Karpas-422 (cell line): ENCODE measurements around the gene ANKS1A. TPM values are rescaled to one million over a fixed set of nuclear protein-coding genes. Genes with fewer than 3 reads are reported as not detected.

ENCODE experiments used
- DNase-seq: peaks from one replicate; pipeline ENCODE4 v3.0.0-alpha.2; 2015
- H2AFZ ChIP-seq: fragments of 200-600 bp; sonication (generic); 2 replicates; pipeline ENCODE4 v1.6.1; 2014; ENCODE audit warnings: antibody characterized with exemption, low read length, mixed read lengths
- H3K27ac ChIP-seq: fragments of 200-600 bp; sonication (generic); 2 replicates; pipeline ENCODE4 v1.5.1; 2014; ENCODE audit warnings: mild to moderate bottlenecking, low read length, moderate library complexity
- H3K27me3 ChIP-seq: fragments of 200-600 bp; sonication (generic); 2 replicates; pipeline ENCODE4 v1.6.1; 2014; ENCODE audit warnings: low read length, mixed read lengths
- H3K36me3 ChIP-seq: fragments of 200-600 bp; sonication (generic); 2 replicates; pipeline ENCODE4 v1.6.1; 2014; ENCODE audit warnings: low read length, mixed read lengths; ENCODE audit not compliant: insufficient read depth
- H3K4me1 ChIP-seq: fragments of 200-600 bp; sonication (generic); 2 replicates; pipeline ENCODE4 v1.6.1; 2014; ENCODE audit warnings: mild to moderate bottlenecking, low read length, mixed read lengths
- H3K4me2 ChIP-seq: fragments of 200-600 bp; sonication (generic); 2 replicates; pipeline ENCODE4 v1.6.1; 2014; ENCODE audit warnings: low read length, low read depth, mild to moderate bottlenecking; ENCODE audit not compliant: poor library complexity, severe bottlenecking
- H3K4me3 ChIP-seq: fragments of 200-600 bp; sonication (generic); 2 replicates; pipeline ENCODE4 v1.5.1; 2014; ENCODE audit warnings: mild to moderate bottlenecking, antibody characterized with exemption, low read length, mixed read lengths
- H3K79me2 ChIP-seq: fragments of 200-600 bp; sonication (generic); 2 replicates; pipeline ENCODE4 v1.6.1; 2014; ENCODE audit warnings: mild to moderate bottlenecking, low read length, mixed read lengths
- H3K9ac ChIP-seq: fragments of 200-600 bp; sonication (generic); 2 replicates; pipeline ENCODE4 v1.6.0; 2014; ENCODE audit warnings: low read length
- H3K9me2 ChIP-seq: fragments of 200-600 bp; sonication (generic), shearing (Covaris generic); replicated peaks from 2 replicates; pipeline ENCODE4 v1.6.0; 2014; ENCODE audit warnings: mild to moderate bottlenecking, low read length, moderate library complexity; ENCODE audit not compliant: insufficient read depth
- H3K9me3 ChIP-seq: fragments of 300-700, 200-600 bp; sonication (generic); 2 replicates; pipeline ENCODE4 v1.6.1; 2014; ENCODE audit warnings: low read length, mixed read lengths
- H4K20me1 ChIP-seq: fragments of 200-600 bp; sonication (generic); 2 replicates; pipeline ENCODE4 v1.6.1; 2014; ENCODE audit warnings: mild to moderate bottlenecking, antibody characterized with exemption, low read length, low read depth; ENCODE audit not compliant: insufficient read depth
- total RNA-seq: library from RNA; depleted of rRNA; stranded (reverse); fragments of >200 nt; shearing (Covaris generic); gene quantifications from 2 replicates; pipeline ENCODE4 v1.2.3, GENCODE V29; 2014; ENCODE audit warnings: low replicate concordance

Gene ANKS1A
- total RNA-seq, 1 experiment from 2014 or later: 7.0 TPM

DNA sequence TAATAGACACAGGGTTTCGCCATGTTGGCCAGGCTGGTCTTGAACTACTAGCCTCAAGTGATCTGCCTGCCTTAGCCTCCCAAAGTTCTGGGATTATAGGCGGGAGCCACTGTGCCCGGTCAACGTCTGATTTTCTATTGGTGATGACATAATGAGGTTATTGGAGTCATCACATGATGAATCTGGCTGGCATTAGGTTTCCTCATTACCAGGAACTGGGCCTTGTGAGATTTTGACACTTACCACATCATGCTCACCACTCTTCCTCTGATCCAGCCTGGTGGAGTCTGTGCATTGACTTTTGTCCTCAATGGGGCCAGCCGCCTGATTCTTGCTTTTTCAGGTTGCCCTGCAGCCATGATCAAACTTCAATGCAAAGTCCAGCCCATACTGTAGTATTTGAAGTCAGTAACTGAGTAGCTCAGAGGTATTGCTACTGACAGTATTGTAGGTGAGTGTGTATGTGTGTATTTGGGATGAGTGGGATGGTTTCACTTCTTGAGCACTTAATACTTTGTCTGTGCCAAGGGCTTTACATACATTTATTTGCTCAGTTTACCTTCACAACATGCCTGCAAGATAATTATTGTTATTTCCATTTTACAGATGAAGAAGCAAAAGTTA lies 16.0 kb downstream of the ANKS1A start:
- no peaks in the 10 kb centered on the region for H3K9me2 ChIP-seq
- H3K4me2 ChIP-seq: no peak overlapping the region
- no peaks in the 10 kb centered on the region for H3K9me3 ChIP-seq
- no peak overlapping the region for H3K9ac ChIP-seq
- peaks cover 39% of the 10 kb centered on the region for H4K20me1 ChIP-seq
- H3K27ac ChIP-seq: no peak overlapping the region
- no peaks in the 10 kb centered on the region for H3K36me3 ChIP-seq
- no peak for DNase-seq
- no peak overlapping the region for H2AFZ ChIP-seq
- peaks cover 23% of the 10 kb centered on the region for H3K79me2 ChIP-seq
- H3K4me1 ChIP-seq: no peaks in the 10 kb centered on the region
- no peaks in the 10 kb centered on the region for H3K27me3 ChIP-seq
- no peak overlapping the region for H3K4me3 ChIP-seq

DNA sequence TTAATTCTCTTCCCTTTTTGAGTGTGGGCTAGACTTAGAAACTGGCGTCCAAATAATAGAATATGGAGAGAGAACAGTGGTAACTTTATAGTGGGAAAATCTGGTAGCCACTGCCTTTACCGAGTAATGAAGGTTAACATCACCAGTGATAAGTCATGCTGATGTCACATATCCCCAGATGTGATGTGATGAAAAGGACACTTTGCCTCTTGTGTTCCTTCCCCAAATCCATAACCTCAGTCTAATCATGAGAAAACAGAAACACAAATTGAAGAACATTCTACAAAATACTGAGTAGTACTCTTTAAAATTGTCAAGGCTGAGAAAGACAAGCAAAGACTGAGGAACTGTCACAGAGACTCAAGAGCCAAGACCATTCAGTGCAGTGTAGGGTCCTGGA lies 17.8 kb downstream of the ANKS1A start:
- no peaks in the 10 kb centered on the region for H3K9me2 ChIP-seq
- no peak overlapping the region for H3K4me2 ChIP-seq
- H4K20me1 ChIP-seq: peaks cover 43% of the 10 kb centered on the region
- H3K27me3 ChIP-seq: no peaks in the 10 kb centered on the region
- no peak overlapping the region for H3K4me3 ChIP-seq
- peaks cover 18% of the 10 kb centered on the region; the same call in 1 of the 2 replicates for H3K79me2 ChIP-seq
- no peak overlapping the region for H3K27ac ChIP-seq
- no peaks in the 10 kb centered on the region for H3K36me3 ChIP-seq
- H3K4me1 ChIP-seq: no peaks in the 10 kb centered on the region
- H2AFZ ChIP-seq: no peak overlapping the region
- H3K9ac ChIP-seq: no peak overlapping the region
- H3K9me3 ChIP-seq: no peaks in the 10 kb centered on the region
- no peak for DNase-seq

DNA sequence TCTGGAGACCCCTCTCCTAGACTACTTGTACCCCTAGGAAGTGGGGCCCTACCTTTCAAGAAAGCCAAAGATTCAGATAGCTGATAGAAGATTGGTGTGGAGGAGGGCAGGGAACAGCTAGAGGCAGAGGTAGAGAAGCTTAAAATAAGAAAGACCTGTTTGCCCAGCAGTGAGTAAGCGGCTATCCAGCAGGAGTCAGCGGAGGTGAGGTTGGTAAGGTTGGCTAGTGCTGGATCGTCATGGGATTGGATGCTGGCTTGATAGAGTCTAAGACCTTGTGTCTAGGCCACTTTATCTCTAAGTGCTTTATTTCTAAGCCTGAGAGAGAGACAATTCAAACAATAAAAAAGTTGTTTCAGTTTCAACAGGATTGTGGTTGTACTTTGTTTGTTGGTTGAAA lies 19.1 kb downstream of the ANKS1A start:
- Histone ChIP-seq H3K4me3 (no peak overlapping the region), H3K9ac (no peak overlapping the region), H2AFZ (no peak overlapping the region), H3K79me2 (peaks cover 30% of the 10 kb centered on the region), H4K20me1 (peaks cover 57% of the 10 kb centered on the region), H3K4me2 (no peak overlapping the region), H3K27me3 (no peaks in the 10 kb centered on the region), H3K9me2 (no peaks in the 10 kb centered on the region), H3K36me3 (no peaks in the 10 kb centered on the region), H3K4me1 (no peaks in the 10 kb centered on the region), H3K27ac (no peak overlapping the region), H3K9me3 (no peaks in the 10 kb centered on the region)
- DNase-seq: no peak

DNA sequence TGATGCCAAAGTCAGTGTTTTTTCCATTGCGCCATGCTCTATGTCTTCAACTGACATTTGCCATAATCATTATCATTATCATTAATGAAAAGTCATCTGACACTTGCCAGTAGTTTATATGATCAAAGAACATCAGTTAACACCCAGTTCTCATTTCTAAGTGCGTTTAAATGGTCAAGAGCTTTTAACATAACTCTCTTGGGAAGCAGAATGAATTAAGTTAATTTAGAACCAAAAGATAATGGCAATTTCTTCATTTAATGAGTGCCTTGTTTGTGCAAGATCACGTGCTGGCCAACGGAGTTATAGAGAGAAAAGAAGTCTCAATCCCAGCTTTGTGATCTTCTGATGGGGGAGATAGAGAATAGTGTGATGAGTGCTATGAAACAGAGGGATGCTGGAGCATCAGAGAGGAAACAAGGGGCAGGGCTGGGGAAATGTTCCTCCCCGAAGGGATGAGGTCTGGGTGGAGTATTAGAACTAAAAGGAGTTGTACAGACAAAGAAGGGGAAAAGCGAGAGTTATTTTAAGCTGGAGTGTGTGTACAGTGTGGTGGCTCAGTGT lies 20.3 kb downstream of the ANKS1A start:
- Histone ChIP-seq H4K20me1 (peaks cover 59% of the 10 kb centered on the region), H3K4me1 (no peaks in the 10 kb centered on the region)

DNA sequence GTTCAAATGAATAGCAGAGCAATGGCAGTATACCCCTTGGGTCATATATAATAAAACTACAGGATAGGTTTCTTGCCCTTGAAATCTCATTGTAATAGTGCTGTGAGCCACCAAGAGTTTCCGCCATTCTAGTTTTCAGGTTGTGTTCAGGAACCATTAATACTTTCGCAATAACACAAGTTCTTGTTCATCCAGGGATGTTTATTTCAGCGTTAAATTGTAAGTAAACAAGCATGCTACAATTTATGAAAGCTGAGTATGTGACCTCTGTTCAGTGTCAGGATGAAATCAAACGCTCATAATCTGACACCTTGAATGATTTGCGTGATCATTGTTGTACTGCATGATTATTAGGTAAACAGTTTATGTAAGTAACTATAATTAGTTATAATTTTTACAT lies 22.8 kb downstream of the ANKS1A start:
- peaks cover 30% of the 10 kb centered on the region for H3K79me2 ChIP-seq
- no peak overlapping the region for H3K4me2 ChIP-seq
- H3K27me3 ChIP-seq: no peaks in the 10 kb centered on the region
- H3K36me3 ChIP-seq: no peaks in the 10 kb centered on the region
- no peak overlapping the region for H2AFZ ChIP-seq
- no peak overlapping the region for H3K4me3 ChIP-seq
- H3K27ac ChIP-seq: no peak overlapping the region
- H3K4me1 ChIP-seq: no peaks in the 10 kb centered on the region
- H3K9me2 ChIP-seq: no peaks in the 10 kb centered on the region
- H3K9ac ChIP-seq: no peak overlapping the region
- H4K20me1 ChIP-seq: peaks cover 52% of the 10 kb centered on the region; the same call in 1 of the 2 replicates
- no peaks in the 10 kb centered on the region for H3K9me3 ChIP-seq
- no peak for DNase-seq

More for the DNA sequence above, 20.3 kb downstream of the ANKS1A start:
- Histone ChIP-seq H3K79me2 (peaks cover 32% of the 10 kb centered on the region), H3K9me3 (no peaks in the 10 kb centered on the region), H3K27me3 (no peaks in the 10 kb centered on the region), H3K4me2 (no peak overlapping the region), H3K4me3 (no peak overlapping the region), H3K36me3 (no peaks in the 10 kb centered on the region), H3K9ac (no peak overlapping the region), H3K9me2 (no peaks in the 10 kb centered on the region), H3K27ac (no peak overlapping the region), H2AFZ (no peak overlapping the region)
- no peak for DNase-seq

DNA sequence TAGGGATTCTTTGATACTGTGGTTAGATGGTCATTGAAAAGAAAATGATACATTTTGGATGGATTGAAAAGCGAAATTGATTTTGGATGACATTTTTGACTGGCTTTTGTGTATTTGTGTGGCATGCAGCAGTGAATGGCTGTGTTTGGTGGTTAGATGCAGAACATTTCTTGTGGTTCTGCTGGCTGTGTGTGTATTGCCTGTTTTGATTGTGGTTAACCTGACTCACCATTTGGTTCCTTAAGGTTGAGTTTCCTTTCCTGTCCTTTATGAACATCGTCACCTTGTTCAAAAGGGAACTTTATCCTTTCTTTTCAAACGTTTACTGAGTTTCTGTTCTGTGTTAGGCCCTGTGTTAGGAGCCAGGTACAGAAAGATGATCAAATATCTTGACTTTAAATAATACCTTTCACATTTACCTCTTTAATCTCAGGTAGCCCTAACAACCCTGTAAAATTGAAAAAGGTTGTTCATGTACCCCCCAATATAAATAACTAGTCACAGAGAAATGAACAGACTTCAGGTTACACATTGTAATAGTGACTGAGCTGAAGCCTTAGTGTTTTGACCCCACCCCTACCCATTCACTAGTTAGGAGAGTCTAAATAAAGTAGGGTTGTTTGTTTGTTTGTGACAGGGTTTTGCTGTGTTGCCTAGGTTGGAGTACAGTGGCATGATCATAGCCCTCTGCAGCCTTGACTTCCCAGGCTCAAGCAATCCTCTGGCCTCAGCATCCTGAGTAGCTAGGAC lies 23.8 kb downstream of the ANKS1A start:
- Histone ChIP-seq H3K79me2 (peaks cover 24% of the 10 kb centered on the region), H4K20me1 (peaks cover 45% of the 10 kb centered on the region; the same call in 1 of the 2 replicates), H3K36me3 (no peaks in the 10 kb centered on the region), H3K9ac (no peak overlapping the region), H3K9me2 (no peaks in the 10 kb centered on the region), H3K27me3 (no peaks in the 10 kb centered on the region), H3K4me1 (no peaks in the 10 kb centered on the region), H2AFZ (no peak overlapping the region), H3K4me3 (no peak overlapping the region), H3K9me3 (no peaks in the 10 kb centered on the region), H3K27ac (no peak overlapping the region), H3K4me2 (no peak overlapping the region)
- DNase-seq: no peak

DNA sequence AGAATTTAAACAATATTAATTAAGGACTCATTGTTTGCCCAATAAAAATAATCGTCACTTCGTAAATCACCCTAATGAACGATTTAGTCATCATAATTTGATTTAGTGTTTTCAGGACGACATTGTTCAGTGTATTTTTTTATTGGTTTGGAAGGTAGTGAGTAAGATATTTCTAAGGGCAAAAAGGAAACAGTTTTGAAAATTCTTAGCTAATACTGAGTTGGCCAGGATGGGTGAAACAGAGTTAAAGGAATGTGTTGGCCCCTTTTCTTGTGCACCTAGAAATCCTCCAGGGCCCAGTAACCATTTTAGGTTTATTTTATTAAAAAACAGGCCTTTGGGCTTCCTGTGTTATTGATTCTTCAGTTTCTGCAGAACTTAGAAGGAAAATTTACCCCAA lies 25.3 kb downstream of the ANKS1A start:
- H3K4me3 ChIP-seq: no peak overlapping the region
- H3K9me2 ChIP-seq: no peaks in the 10 kb centered on the region
- H3K27ac ChIP-seq: no peak overlapping the region
- H2AFZ ChIP-seq: no peak overlapping the region
- no peaks in the 10 kb centered on the region for H3K36me3 ChIP-seq
- H3K4me2 ChIP-seq: no peak overlapping the region
- H3K79me2 ChIP-seq: peaks cover 22% of the 10 kb centered on the region
- no peaks in the 10 kb centered on the region for H3K9me3 ChIP-seq
- no peak overlapping the region for H3K9ac ChIP-seq
- DNase-seq: no peak
- no peaks in the 10 kb centered on the region for H3K27me3 ChIP-seq
- H4K20me1 ChIP-seq: peaks cover 39% of the 10 kb centered on the region; the same call in 1 of the 2 replicates
- no peaks in the 10 kb centered on the region for H3K4me1 ChIP-seq

DNA sequence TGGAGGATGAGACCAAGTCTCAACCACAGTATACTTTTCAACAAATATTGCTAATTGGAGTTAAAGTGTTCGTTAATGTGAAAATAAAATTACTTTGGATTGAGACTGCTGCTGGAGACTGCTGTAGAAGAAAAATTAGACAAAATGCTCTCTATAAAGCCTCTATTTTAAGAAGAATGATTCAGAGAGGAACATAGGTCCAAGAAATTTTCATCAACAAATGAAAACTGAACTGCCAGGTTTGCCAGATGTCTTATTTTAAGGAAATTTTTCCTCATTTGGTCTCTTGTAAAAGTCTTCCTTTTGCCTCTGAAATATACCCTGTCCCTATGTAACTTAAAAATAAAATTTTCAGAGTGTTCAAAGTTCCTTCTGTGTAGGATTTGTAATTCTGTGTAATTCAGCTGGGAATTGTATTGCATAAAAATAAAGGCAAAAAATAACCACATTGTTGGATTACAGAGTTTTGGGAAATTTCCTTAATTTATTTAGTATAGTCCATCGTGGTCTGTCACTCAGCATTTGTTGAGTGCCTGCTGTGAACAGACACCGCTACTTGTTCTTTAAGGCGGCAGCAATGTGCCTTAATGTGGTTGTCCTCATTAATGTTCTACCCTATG lies 27.4 kb downstream of the ANKS1A start:
- no peaks in the 10 kb centered on the region for H3K4me1 ChIP-seq
- H3K9ac ChIP-seq: no peak overlapping the region
- peaks cover 18% of the 10 kb centered on the region for H3K79me2 ChIP-seq
- H2AFZ ChIP-seq: no peak overlapping the region
- no peaks in the 10 kb centered on the region for H3K36me3 ChIP-seq
- H3K4me3 ChIP-seq: no peak overlapping the region
- H3K27me3 ChIP-seq: no peaks in the 10 kb centered on the region
- no peak for DNase-seq
- no peaks in the 10 kb centered on the region for H3K9me3 ChIP-seq
- H3K4me2 ChIP-seq: no peak overlapping the region
- no peak overlapping the region for H3K27ac ChIP-seq
- H3K9me2 ChIP-seq: no peaks in the 10 kb centered on the region
- H4K20me1 ChIP-seq: peaks cover 29% of the 10 kb centered on the region; the same call in 1 of the 2 replicates
